NOMO-1 treated with DMSO at 0.1 percent for 48 hours (cell line): Measurements from ENCODE around the gene NUTM2F.
A peak's percentile ranks its signal among the peaks of the same experiment; 100 is the strongest.
"Not testable (repeated sequence)": the region's sequence is repeated elsewhere in the genome, so short reads cannot be mapped to it uniquely, and the experiment has no call there.

ENCODE experiments used
- DNase-seq: peaks from one replicate; lab custom pipeline; 2025; ENCODE audit not compliant: unreplicated experiment; lab: John Stamatoyannopoulos, UW

Gene NUTM2F

DNA sequence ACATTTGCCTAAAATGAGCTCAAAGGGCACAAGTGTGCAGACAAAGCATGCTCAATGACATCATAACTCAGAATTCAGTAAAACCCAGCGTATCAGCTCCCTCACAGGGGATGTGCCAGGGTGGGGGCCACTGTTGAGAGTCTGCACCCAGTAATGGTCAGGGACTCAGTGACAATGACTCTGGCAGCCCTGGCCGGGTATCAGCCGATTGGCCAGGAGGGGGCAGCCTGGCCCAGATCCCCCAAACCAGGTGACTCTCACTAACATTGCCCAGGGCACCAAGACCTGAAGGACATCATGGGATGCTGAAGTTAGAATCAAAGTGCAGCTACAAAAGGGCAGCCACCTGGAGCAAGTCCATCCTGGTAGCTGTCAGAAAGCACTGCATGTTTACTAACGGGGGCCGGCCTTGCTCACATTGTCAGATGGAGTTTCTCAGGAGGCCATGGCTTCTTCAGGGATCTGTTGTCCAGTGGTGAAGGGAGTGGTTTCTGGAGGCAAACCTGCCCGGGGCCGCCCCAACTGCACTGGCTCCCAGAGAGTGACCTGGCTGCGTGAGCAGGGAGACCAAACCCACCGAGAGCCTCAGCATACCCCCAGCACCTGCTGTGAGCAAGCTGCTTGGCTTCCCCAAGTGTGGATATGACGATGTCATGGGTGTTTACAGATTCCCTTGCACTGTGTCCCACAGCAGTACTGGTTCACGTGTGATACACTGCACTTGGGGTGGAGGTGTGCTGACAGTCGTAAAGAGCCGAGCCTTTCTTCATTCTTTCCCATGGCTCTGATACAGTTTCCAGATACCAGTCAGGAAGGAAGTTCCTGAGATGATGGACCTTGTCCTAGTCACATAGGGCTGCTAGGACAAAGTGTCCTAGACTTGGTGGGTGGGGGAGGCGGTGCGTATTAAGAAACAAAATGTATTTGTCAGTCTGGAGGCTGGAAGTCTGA, 13.1 kb downstream of the NUTM2F start:
- not testable (repeated sequence) for DNase-seq

- no peak for DNase-seq
Measured at GRCh38 chr9:94303321-94303720, 25.1 kb downstream of the NUTM2F start.

GRCh38 chr9:94302426-94302825, 26.0 kb downstream of the NUTM2F start:
- no peak for DNase-seq

DNA sequence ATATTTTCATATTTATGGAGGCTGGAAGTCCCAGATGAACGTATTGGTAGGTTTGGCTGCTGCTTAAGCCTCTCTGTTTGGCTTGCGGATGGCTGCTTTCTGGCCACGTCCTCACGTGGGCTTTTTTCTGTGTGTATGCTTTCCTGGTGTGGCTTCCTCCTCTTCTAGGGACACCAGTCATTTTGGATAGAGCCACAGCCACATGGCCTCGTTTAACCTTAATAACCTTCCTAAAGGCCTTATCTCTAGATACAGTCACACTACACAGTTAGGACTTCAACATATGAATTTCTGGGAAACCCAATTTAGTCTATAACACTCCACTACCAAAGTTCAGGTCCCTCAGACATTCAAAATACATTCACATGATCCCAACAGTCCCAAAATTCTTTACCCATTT, 26.9 kb downstream of the NUTM2F start:
- DNase-seq: no peak

GRCh38 chr9:94300470-94301301, 27.8 kb downstream of the NUTM2F start:
- DNase-seq: no peak

GRCh38 chr9:94298949-94299599, 29.4 kb downstream of the NUTM2F start:
- DNase-seq: no peak

GRCh38 chr9:94289691-94290090, 38.8 kb downstream of the NUTM2F start:
- DNase-seq: no peak

GRCh38 chr9:94287877-94288513, 40.4 kb downstream of the NUTM2F start:
- no peak for DNase-seq

GRCh38 chr9:94286116-94286515, 42.3 kb downstream of the NUTM2F start:
- DNase-seq: no peak

- DNase-seq: no peak
Measured at GRCh38 chr9:94281101-94281500, 47.3 kb downstream of the NUTM2F start.

- DNase-seq: no peak
Measured at GRCh38 chr9:94280409-94280989, 47.9 kb downstream of the NUTM2F start.

- no peak for DNase-seq
Measured at GRCh38 chr9:94277885-94278536, 50.4 kb downstream of the NUTM2F start.

- DNase-seq: not testable (repeated sequence)
Measured at GRCh38 chr9:94277029-94277428, 51.4 kb downstream of the NUTM2F start.

- DNase-seq: peak; percentile 17
Measured at GRCh38 chr9:94270009-94270408, 58.4 kb downstream of the NUTM2F start.

DNA sequence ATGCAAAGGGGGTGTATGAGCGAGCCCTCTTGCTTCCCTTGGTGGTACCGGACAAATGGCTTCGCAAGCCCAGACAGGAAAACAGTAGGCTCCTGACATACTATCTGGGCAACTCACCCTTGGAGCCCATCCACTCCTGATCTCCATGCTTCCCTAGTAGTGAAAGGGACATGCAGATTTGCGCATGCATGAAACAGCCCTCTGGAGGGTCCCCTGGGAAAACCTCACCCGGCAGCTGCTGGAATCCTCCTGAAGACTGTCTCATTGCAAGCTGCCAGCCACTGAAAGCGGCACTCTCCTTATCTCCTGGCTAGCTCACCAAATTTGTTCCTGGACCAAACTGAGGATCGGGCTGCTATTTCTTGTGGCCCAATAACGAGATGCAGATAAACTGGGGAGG, 59.2 kb downstream of the NUTM2F start:
- DNase-seq: no peak
